ENCODE data around the gene COLQ.

Gene COLQ

GRCh38 chr3:15520804-15521572, 518 bp downstream of the COLQ start:
- H2AFZ ChIP-seq (ENCODE audit: low read depth) = no peak overlapping the region

GRCh38 chr3:15520185-15520584, 1.3 kb downstream of the COLQ start:
- Histone ChIP-seq H4K20me1 (ENCODE audit: insufficient read depth) (no peaks in the 10 kb centered on the region), H3K27ac (no peak overlapping the region), H3K4me3 (IDR thresholded peaks at IDR 0.05; ENCODE audit: insufficient read depth, low read depth, low read length) (no peak overlapping the region), H3K36me3 (ENCODE audit: insufficient read depth) (no peaks in the 10 kb centered on the region), H3K4me2 (no peak overlapping the region), H3K4me1 (ENCODE audit: low read depth, poor library complexity, severe bottlenecking) (no peaks in the 10 kb centered on the region), H2AFZ (ENCODE audit: low read depth) (no peak overlapping the region), H3K79me2 (ENCODE audit: insufficient read depth, low read depth) (no peaks in the 10 kb centered on the region), H3K9ac (no peak overlapping the region), H3K27me3 (ENCODE audit: insufficient read depth, low read depth) (no peaks in the 10 kb centered on the region)
- no peak for TF ChIP-seq CTCF (conservative IDR thresholded peaks at IDR 0.05; ENCODE audit: low read depth, low read length)

More at GRCh38 chr3:15520804-15521572, 518 bp downstream of the COLQ start:
- Histone ChIP-seq H3K4me2 (no peak overlapping the region), H3K79me2 (ENCODE audit: insufficient read depth, low read depth) (no peaks in the 10 kb centered on the region), H3K4me3 (IDR thresholded peaks at IDR 0.05; ENCODE audit: insufficient read depth, low read depth, low read length) (no peak overlapping the region), H3K27me3 (ENCODE audit: insufficient read depth, low read depth) (no peaks in the 10 kb centered on the region), H3K4me1 (ENCODE audit: low read depth, poor library complexity, severe bottlenecking) (no peaks in the 10 kb centered on the region), H3K9ac (no peak overlapping the region), H3K36me3 (ENCODE audit: insufficient read depth) (no peaks in the 10 kb centered on the region), H4K20me1 (ENCODE audit: insufficient read depth) (no peaks in the 10 kb centered on the region), H3K27ac (no peak overlapping the region)
- no peak for TF ChIP-seq CTCF (conservative IDR thresholded peaks at IDR 0.05; ENCODE audit: low read depth, low read length)

GRCh38 chr3:15519096-15519495, 2.4 kb downstream of the COLQ start:
- Histone ChIP-seq H3K27me3 (ENCODE audit: insufficient read depth, low read depth) (no peaks in the 10 kb centered on the region), H4K20me1 (ENCODE audit: insufficient read depth) (no peaks in the 10 kb centered on the region), H3K79me2 (ENCODE audit: insufficient read depth, low read depth) (no peaks in the 10 kb centered on the region), H2AFZ (ENCODE audit: low read depth) (no peak overlapping the region), H3K4me3 (IDR thresholded peaks at IDR 0.05; ENCODE audit: insufficient read depth, low read depth, low read length) (no peak overlapping the region), H3K9ac (no peak overlapping the region), H3K4me2 (no peak overlapping the region), H3K27ac (no peak overlapping the region), H3K36me3 (ENCODE audit: insufficient read depth) (no peaks in the 10 kb centered on the region), H3K4me1 (ENCODE audit: low read depth, poor library complexity, severe bottlenecking) (no peaks in the 10 kb centered on the region)
- no peak for TF ChIP-seq CTCF (conservative IDR thresholded peaks at IDR 0.05; ENCODE audit: low read depth, low read length)

GRCh38 chr3:15514663-15515340, 6.7 kb downstream of the COLQ start:
- Histone ChIP-seq H3K27me3 (ENCODE audit: insufficient read depth, low read depth) (no peaks in the 10 kb centered on the region), H4K20me1 (ENCODE audit: insufficient read depth) (no peaks in the 10 kb centered on the region), H3K4me2 (no peak overlapping the region), H3K27ac (no peak overlapping the region), H2AFZ (ENCODE audit: low read depth) (no peak overlapping the region), H3K4me3 (IDR thresholded peaks at IDR 0.05; ENCODE audit: insufficient read depth, low read depth, low read length) (no peak overlapping the region), H3K36me3 (ENCODE audit: insufficient read depth) (no peaks in the 10 kb centered on the region), H3K79me2 (ENCODE audit: insufficient read depth, low read depth) (no peaks in the 10 kb centered on the region), H3K9ac (no peak overlapping the region), H3K4me1 (ENCODE audit: low read depth, poor library complexity, severe bottlenecking) (no peaks in the 10 kb centered on the region)
- no peak for TF ChIP-seq CTCF (conservative IDR thresholded peaks at IDR 0.05; ENCODE audit: low read depth, low read length)

Data from KMS-11 (cell line).